ENCODE measurements around the gene ITGB3BP.
A peak's percentile ranks its signal among the peaks of the same experiment; 100 is the strongest.

The ITGB3BP gene

DNA sequence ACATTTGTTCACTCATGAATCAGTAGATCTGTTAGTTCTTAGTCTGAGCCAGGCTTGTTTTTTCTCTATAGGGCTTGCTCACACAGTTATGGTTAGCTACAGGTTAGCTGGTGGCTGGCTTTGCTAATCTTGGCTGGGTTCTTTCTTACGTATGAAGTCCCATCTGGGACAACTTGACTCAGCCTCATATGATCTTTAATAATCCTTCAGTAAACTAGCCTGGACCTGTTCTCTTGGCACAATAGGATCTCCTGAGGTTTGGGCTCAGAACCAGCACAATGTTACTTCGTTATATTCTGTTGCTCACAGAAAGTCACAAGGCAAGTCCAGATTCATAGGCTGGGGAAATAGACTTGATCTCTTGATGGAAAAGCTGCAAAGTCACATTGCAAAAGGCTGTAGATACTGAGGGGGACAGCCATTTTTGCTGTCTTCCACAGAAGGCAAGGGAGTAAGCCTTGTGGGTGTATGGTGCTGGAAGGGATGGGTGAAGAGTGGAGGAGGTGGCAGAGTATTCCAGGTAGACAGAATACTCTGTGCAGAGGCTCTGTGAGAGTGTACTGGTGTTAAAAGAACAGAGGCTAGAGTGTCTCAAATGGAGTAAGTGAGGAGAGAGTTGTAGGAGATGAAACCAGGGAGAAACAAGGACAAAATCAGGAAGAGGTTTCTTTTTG lies 24.7 kb upstream of the ITGB3BP start:
- no peak for DNase-seq
- Histone ChIP-seq H3K4me3 (ENCODE audit: insufficient read depth, low read depth, low read length, poor library complexity, severe bottlenecking) (no peak overlapping the region), H3K27me3 (replicated peaks; ENCODE audit: control insufficient read depth, insufficient read depth, low read length, poor library complexity, severe bottlenecking) (no peaks in the 10 kb centered on the region), H3K4me1 (ENCODE audit: control insufficient read depth, insufficient read depth, low read length, poor library complexity, severe bottlenecking) (no peaks in the 10 kb centered on the region), H3K27ac (ENCODE audit: insufficient read depth, low read length, poor library complexity, severe bottlenecking) (no peak overlapping the region), H3K36me3 (ENCODE audit: control insufficient read depth, insufficient read depth, low read length) (no peaks in the 10 kb centered on the region), H3K9me3 (ENCODE audit: control insufficient read depth, low read length) (no peaks in the 10 kb centered on the region)

DNA sequence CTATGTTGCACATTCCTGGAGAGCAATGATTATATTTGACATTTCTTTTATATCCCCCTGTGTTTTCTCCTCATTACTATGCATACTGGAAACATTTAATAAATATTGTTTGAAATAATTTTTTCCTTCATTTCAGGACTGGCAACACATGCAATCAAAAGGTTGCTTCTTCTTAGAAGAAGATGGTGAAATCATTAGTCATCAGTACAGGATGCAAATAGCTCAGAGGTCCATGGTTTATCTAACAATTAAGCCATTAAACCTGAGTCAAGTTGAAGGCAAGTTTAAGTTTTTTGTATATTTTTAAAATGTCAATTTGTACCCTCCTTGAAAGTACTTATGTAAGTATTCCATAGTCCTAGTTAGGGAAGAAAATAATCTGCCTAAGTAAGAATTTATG lies 22.8 kb upstream of the ITGB3BP start:
- no peaks in the 10 kb centered on the region for H3K4me1 ChIP-seq (ENCODE audit: control insufficient read depth, insufficient read depth, low read length, poor library complexity, severe bottlenecking)
- no peak overlapping the region for H3K4me3 ChIP-seq (ENCODE audit: insufficient read depth, low read depth, low read length, poor library complexity, severe bottlenecking)
- no peaks in the 10 kb centered on the region for H3K36me3 ChIP-seq (ENCODE audit: control insufficient read depth, insufficient read depth, low read length)
- no peak for DNase-seq
- no peaks in the 10 kb centered on the region for H3K27me3 ChIP-seq (replicated peaks; ENCODE audit: control insufficient read depth, insufficient read depth, low read length, poor library complexity, severe bottlenecking)
- H3K27ac ChIP-seq (ENCODE audit: insufficient read depth, low read length, poor library complexity, severe bottlenecking) = no peak overlapping the region
- no peaks in the 10 kb centered on the region for H3K9me3 ChIP-seq (ENCODE audit: control insufficient read depth, low read length)

DNA sequence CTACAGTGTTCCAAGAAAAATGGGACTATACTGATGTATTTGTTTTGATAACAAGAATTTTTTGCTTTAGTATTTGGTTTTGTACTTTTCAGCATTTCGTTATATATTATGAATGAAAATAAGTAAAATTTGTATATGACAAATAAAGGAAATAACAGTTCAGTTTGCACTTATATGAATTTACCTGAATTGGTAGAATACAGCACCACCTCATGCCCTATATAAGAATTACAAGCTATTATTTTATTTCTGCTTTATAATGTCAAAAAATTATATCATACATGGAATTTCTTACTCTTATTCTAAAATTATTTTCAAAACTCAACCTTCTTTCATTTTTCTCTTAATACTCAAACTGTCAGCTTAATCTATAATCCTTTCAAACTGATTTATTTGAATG lies 14.9 kb upstream of the ITGB3BP start:
- DNase-seq = no peak
- Histone ChIP-seq H3K9me3 (ENCODE audit: control insufficient read depth, low read length) (no peaks in the 10 kb centered on the region), H3K4me1 (ENCODE audit: control insufficient read depth, insufficient read depth, low read length, poor library complexity, severe bottlenecking) (no peaks in the 10 kb centered on the region), H3K36me3 (ENCODE audit: control insufficient read depth, insufficient read depth, low read length) (peaks cover 3% of the 10 kb centered on the region), H3K27ac (ENCODE audit: insufficient read depth, low read length, poor library complexity, severe bottlenecking) (no peak overlapping the region), H3K27me3 (replicated peaks; ENCODE audit: control insufficient read depth, insufficient read depth, low read length, poor library complexity, severe bottlenecking) (no peaks in the 10 kb centered on the region), H3K4me3 (ENCODE audit: insufficient read depth, low read depth, low read length, poor library complexity, severe bottlenecking) (no peak overlapping the region)

DNA sequence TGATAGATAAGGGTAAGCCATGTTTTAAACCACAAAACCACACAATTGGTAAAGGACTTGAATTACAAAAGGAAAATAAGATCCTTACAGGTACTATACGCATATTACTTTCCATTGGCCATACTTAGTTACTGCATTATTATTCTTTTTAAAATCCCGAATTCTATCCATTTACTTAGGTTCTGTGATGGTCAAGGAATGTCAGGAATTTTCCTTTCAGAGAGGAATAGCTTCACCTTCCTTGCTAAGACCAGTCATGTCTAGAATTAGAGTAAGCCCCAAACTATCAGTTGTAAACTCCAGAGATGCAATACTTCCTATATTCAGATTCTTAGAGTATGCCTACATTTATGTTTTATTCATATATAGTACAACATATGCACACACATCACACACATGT lies 14.0 kb upstream of the ITGB3BP start:
- Histone ChIP-seq H3K4me1 (ENCODE audit: control insufficient read depth, insufficient read depth, low read length, poor library complexity, severe bottlenecking) (no peaks in the 10 kb centered on the region), H3K27ac (ENCODE audit: insufficient read depth, low read length, poor library complexity, severe bottlenecking) (no peak overlapping the region), H3K4me3 (ENCODE audit: insufficient read depth, low read depth, low read length, poor library complexity, severe bottlenecking) (no peak overlapping the region), H3K36me3 (ENCODE audit: control insufficient read depth, insufficient read depth, low read length) (peaks cover 6% of the 10 kb centered on the region), H3K9me3 (ENCODE audit: control insufficient read depth, low read length) (no peaks in the 10 kb centered on the region), H3K27me3 (replicated peaks; ENCODE audit: control insufficient read depth, insufficient read depth, low read length, poor library complexity, severe bottlenecking) (no peaks in the 10 kb centered on the region)
- no peak for DNase-seq

DNA sequence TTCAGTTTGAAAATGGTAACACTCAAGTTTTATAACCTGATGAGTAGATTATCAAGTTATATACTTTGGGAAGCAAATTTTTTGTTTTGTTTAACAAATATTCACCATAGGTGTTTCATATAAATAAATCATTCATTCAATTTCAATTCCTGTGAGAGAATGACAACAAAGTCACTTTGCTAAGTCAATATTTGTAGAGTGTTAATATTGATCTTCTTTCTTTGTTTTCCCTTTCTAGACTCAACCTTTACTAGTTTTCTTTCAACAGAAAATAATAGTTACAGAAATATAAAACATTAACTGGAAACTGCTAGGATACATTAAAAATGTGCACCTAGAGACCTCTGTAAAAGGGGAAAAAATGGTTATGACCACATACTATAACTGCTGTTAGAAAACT lies 11.4 kb upstream of the ITGB3BP start:
- Histone ChIP-seq H3K4me3 (ENCODE audit: insufficient read depth, low read depth, low read length, poor library complexity, severe bottlenecking) (no peak overlapping the region), H3K36me3 (ENCODE audit: control insufficient read depth, insufficient read depth, low read length) (peaks cover 6% of the 10 kb centered on the region), H3K9me3 (ENCODE audit: control insufficient read depth, low read length) (no peaks in the 10 kb centered on the region), H3K27me3 (replicated peaks; ENCODE audit: control insufficient read depth, insufficient read depth, low read length, poor library complexity, severe bottlenecking) (no peaks in the 10 kb centered on the region), H3K4me1 (ENCODE audit: control insufficient read depth, insufficient read depth, low read length, poor library complexity, severe bottlenecking) (no peaks in the 10 kb centered on the region), H3K27ac (ENCODE audit: insufficient read depth, low read length, poor library complexity, severe bottlenecking) (no peak overlapping the region)
- no peak for DNase-seq

DNA sequence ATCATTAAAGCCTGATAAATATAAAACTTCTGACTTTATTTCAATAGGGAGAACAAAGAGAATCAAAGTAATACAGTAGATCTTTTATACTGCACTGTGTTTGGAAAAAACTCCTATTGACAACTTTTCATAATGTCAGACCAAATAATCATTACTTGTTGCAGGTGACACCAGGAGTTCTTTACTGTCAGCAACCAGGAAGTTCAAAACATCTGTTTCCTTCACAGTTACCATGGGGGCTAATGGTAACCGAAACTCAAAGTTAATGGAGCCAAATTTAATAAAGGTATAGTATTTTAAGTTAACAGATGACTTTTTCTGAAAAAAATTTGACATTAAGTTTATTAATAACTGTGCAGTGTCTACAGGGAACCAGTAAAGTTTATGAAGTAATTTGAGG lies 10.9 kb upstream of the ITGB3BP start:
- no peaks in the 10 kb centered on the region for H3K27me3 ChIP-seq (replicated peaks; ENCODE audit: control insufficient read depth, insufficient read depth, low read length, poor library complexity, severe bottlenecking)
- no peaks in the 10 kb centered on the region for H3K9me3 ChIP-seq (ENCODE audit: control insufficient read depth, low read length)
- no peak for DNase-seq
- no peak overlapping the region for H3K27ac ChIP-seq (ENCODE audit: insufficient read depth, low read length, poor library complexity, severe bottlenecking)
- no peak overlapping the region for H3K4me3 ChIP-seq (ENCODE audit: insufficient read depth, low read depth, low read length, poor library complexity, severe bottlenecking)
- H3K4me1 ChIP-seq (ENCODE audit: control insufficient read depth, insufficient read depth, low read length, poor library complexity, severe bottlenecking) = no peaks in the 10 kb centered on the region
- H3K36me3 ChIP-seq (ENCODE audit: control insufficient read depth, insufficient read depth, low read length) = peaks cover 6% of the 10 kb centered on the region

DNA sequence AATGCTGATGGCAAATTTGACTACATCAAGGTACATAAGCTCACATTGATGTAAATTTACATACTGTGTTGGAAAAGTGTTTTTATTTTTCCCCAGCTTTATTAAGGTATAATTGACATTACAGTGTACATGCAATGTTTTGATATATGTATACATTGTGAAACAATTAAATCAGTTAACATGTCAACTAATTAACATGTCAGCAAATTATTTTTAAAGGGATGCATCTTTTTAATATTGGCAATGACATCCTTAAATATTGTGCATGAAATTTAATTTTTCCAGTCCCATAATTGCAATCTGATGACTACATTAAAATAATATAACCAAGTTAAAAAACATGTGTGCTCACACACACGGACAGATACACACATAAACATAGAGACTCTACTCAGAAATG lies 9.7 kb upstream of the ITGB3BP start:
- Histone ChIP-seq H3K36me3 (ENCODE audit: control insufficient read depth, insufficient read depth, low read length) (peaks cover 6% of the 10 kb centered on the region), H3K4me3 (ENCODE audit: insufficient read depth, low read depth, low read length, poor library complexity, severe bottlenecking) (no peak overlapping the region), H3K27me3 (replicated peaks; ENCODE audit: control insufficient read depth, insufficient read depth, low read length, poor library complexity, severe bottlenecking) (no peaks in the 10 kb centered on the region), H3K4me1 (ENCODE audit: control insufficient read depth, insufficient read depth, low read length, poor library complexity, severe bottlenecking) (no peaks in the 10 kb centered on the region), H3K9me3 (ENCODE audit: control insufficient read depth, low read length) (no peaks in the 10 kb centered on the region), H3K27ac (ENCODE audit: insufficient read depth, low read length, poor library complexity, severe bottlenecking) (no peak overlapping the region)
- DNase-seq = no peak

DNA sequence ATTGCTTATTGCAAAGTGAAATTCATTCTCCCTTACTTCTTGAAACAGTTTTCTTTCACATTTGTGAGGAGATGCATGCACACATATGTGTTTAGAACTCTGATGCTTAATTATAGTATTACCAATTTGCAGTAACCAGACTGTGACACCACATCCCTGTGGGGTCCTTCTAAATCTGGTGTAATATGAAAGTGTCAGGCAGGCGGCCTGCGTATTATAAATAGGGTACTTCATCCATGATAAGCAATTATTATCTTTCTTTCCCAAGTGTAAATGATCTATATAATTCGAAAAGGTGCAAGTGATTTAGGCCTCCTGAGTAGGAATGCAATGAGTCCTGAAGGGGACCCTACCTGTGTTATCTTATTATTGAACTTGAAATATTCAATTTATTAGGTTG lies 1.2 kb upstream of the ITGB3BP start:
- no peaks in the 10 kb centered on the region for H3K36me3 ChIP-seq (ENCODE audit: control insufficient read depth, insufficient read depth, low read length)
- no peak for DNase-seq
- H3K4me1 ChIP-seq (ENCODE audit: control insufficient read depth, insufficient read depth, low read length, poor library complexity, severe bottlenecking) = peaks cover 9% of the 10 kb centered on the region
- H3K4me3 ChIP-seq (ENCODE audit: insufficient read depth, low read depth, low read length, poor library complexity, severe bottlenecking) = peak overlapping the region; percentile 76
- H3K27me3 ChIP-seq (replicated peaks; ENCODE audit: control insufficient read depth, insufficient read depth, low read length, poor library complexity, severe bottlenecking) = no peaks in the 10 kb centered on the region
- no peaks in the 10 kb centered on the region for H3K9me3 ChIP-seq (ENCODE audit: control insufficient read depth, low read length)
- H3K27ac ChIP-seq (ENCODE audit: insufficient read depth, low read length, poor library complexity, severe bottlenecking) = peak overlapping the region; percentile 82

DNA sequence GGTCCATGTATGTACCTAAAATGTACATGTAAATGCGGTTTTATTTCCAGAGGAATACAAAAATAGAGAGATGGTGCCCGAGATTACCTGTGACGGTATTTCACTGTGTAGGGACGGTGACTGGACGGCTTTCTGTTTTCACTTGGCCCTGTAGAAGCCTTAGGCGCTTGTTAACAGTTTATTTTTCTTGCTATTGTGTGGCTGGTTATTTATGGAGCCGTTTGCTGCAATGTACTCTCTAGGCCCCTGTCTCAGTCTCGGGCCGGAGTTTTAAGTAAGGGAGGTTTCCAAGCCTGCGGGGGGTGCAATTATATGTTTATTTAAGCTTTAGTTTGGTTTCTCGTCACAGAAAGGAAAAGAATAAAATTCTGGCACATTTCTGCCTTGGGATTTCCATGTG lies 713 bp upstream of the ITGB3BP start:
- no peaks in the 10 kb centered on the region for H3K27me3 ChIP-seq (replicated peaks; ENCODE audit: control insufficient read depth, insufficient read depth, low read length, poor library complexity, severe bottlenecking)
- H3K9me3 ChIP-seq (ENCODE audit: control insufficient read depth, low read length) = no peaks in the 10 kb centered on the region
- H3K4me3 ChIP-seq (ENCODE audit: insufficient read depth, low read depth, low read length, poor library complexity, severe bottlenecking) = peak overlapping the region; percentile 76
- no peak for DNase-seq
- H3K4me1 ChIP-seq (ENCODE audit: control insufficient read depth, insufficient read depth, low read length, poor library complexity, severe bottlenecking) = peaks cover 9% of the 10 kb centered on the region
- H3K36me3 ChIP-seq (ENCODE audit: control insufficient read depth, insufficient read depth, low read length) = no peaks in the 10 kb centered on the region
- H3K27ac ChIP-seq (ENCODE audit: insufficient read depth, low read length, poor library complexity, severe bottlenecking) = peak overlapping the region; percentile 82

DNA sequence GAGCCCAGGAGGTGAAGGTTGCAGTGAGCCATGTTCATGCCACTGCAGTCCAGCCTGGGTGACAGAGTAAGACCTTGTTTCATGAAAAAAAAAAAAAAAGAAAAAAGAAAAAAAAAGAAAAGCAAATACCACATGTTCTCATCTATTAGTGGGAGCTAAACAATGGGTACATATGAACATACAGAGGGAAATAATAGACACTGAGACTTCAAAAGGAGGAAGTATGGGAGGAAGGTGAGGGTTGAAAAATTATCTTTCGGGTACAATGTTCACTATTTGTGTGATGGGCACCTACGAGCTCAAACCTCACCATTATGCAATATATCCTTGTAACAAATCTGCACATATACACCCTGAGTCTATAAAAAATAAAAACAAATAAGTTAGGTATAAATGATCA lies 6.4 kb downstream of the ITGB3BP start:
- DNase-seq = no peak
- H3K27ac ChIP-seq (ENCODE audit: insufficient read depth, low read length, poor library complexity, severe bottlenecking) = no peak overlapping the region
- no peaks in the 10 kb centered on the region for H3K4me1 ChIP-seq (ENCODE audit: control insufficient read depth, insufficient read depth, low read length, poor library complexity, severe bottlenecking)
- H3K36me3 ChIP-seq (ENCODE audit: control insufficient read depth, insufficient read depth, low read length) = no peaks in the 10 kb centered on the region
- no peaks in the 10 kb centered on the region for H3K9me3 ChIP-seq (ENCODE audit: control insufficient read depth, low read length)
- H3K4me3 ChIP-seq (ENCODE audit: insufficient read depth, low read depth, low read length, poor library complexity, severe bottlenecking) = no peak overlapping the region
- no peaks in the 10 kb centered on the region for H3K27me3 ChIP-seq (replicated peaks; ENCODE audit: control insufficient read depth, insufficient read depth, low read length, poor library complexity, severe bottlenecking)

All from effector memory CD4-positive, alpha-beta T cell (primary cell).